Measurements from ENCODE around the gene TMEM260. TPM values are rescaled to one million over a fixed set of nuclear protein-coding genes. Genes with fewer than 3 reads are reported as not detected.
A peak's percentile ranks its signal among the peaks of the same experiment; 100 is the strongest.

The TMEM260 gene
- 22.7 TPM for polyA plus RNA-seq
- long read RNA-seq, donor 1: 0 reads
- long read RNA-seq, donor 2, full-length matches to known transcripts: 3 of 3 reads
- long read RNA-seq, donor 2, partial matches to known transcripts: 0 of 3 reads
- long read RNA-seq, donor 2, other reads (novel, unspliced or antisense): 0 of 3 reads
- long read RNA-seq, donor 3: 0 reads
- long read RNA-seq, donor 4: 0 reads
- long read RNA-seq, donor 5, full-length matches to known transcripts: 2 of 2 reads
- long read RNA-seq, donor 5, partial matches to known transcripts: 0 of 2 reads
- long read RNA-seq, donor 5, other reads (novel, unspliced or antisense): 0 of 2 reads
- long read RNA-seq, donor 6: 0 reads
- long read RNA-seq, donor 7, full-length matches to known transcripts: 2 of 2 reads
- long read RNA-seq, donor 7, partial matches to known transcripts: 0 of 2 reads
- long read RNA-seq, donor 7, other reads (novel, unspliced or antisense): 0 of 2 reads
- long read RNA-seq, donor 8, full-length matches to known transcripts: 2 of 8 reads
- long read RNA-seq, donor 8, partial matches to known transcripts: 6 of 8 reads
- long read RNA-seq, donor 8, other reads (novel, unspliced or antisense): 0 of 8 reads
- long read RNA-seq, donor 9, full-length matches to known transcripts: 5 of 5 reads
- long read RNA-seq, donor 9, partial matches to known transcripts: 0 of 5 reads
- long read RNA-seq, donor 9, other reads (novel, unspliced or antisense): 0 of 5 reads
- long read RNA-seq, donor 10, full-length matches to known transcripts: 1 of 7 reads
- long read RNA-seq, donor 10, partial matches to known transcripts: 6 of 7 reads
- long read RNA-seq, donor 10, other reads (novel, unspliced or antisense): 0 of 7 reads
- long read RNA-seq, donor 11, full-length matches to known transcripts: 1 of 1 reads
- long read RNA-seq, donor 11, partial matches to known transcripts: 0 of 1 reads
- long read RNA-seq, donor 11, other reads (novel, unspliced or antisense): 0 of 1 reads

DNA sequence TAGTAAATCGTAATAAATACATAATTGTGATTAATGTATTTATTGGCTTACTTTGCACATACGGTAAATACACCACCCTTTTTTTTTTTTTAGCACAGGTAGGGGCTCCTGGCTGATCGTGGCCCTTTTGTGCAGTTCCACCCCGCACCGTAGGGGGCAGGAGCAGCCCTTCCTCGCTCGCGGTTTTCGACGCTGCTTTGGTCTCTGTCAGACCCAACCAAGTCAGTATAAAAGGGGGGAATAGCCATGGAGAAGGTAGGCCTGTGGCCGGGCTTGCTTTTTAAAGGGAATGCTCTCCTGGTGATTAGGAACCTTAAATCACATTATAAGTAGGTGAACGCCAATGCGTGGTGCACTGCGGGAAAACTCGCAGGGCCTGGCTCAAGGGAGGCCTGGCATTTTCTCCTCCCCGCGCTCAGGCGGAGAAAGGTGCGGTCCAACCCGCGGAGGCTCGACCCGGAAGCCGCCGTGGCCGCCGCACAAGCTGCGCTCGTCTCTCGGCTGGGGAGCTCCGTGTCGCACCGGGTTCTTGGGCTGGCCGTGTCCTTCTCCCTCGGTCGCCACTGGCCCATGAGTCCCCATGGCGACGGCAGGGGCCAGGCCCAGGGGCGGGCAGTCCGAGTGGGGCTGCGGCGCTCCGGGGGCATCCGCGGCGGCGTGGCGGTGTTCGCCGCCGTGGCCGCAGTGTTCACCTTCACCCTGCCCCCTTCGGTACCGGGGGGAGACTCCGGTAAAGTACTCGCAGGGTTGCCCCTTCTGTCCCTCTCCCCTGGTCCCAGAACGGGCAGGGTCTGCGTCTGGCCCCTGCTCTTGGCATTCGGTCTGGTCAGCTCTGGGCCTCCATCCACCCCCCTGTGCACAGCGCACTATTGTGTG lies at the start of gene TMEM260:
TSS of gene TMEM260 (plus strand) at position 454 of the 876 bp plus-strand sequence. CDS start at position 571, 117 bp downstream.
- Histone ChIP-seq H3K27ac (ENCODE audit: low read length) (peak within 1 kb of the TSS; percentile 83), H3K4me3 (ENCODE audit: low read length) (peak within 1 kb of the TSS; percentile 90), H3K9me3 (ENCODE audit: control insufficient read depth, low read depth, low read length) (no peaks in the 10 kb centered on the region), H3K27me3 (ENCODE audit: control insufficient read depth, insufficient read depth, low read length) (peaks cover 4% of the 10 kb centered on the region), H3K36me3 (ENCODE audit: control insufficient read depth, insufficient read depth, low read length) (no peaks in the 10 kb centered on the region), H3K4me1 (ENCODE audit: control insufficient read depth, insufficient read depth, low read length) (peaks cover 6% of the 10 kb centered on the region)
- WGBS (ENCODE audit: insufficient coverage, low lambda C conversion rate): no CpG with 5 or more reads among the region's 60 CpGs
- DNase-seq: peak; percentile 84 to 94

GRCh38 chr14:56532546-56532945 lies 47.1 kb upstream of the TMEM260 start:
- H3K27me3 ChIP-seq (ENCODE audit: control insufficient read depth, insufficient read depth, low read length): peaks cover 19% of the 10 kb centered on the region
- no peak overlapping the region for H3K4me3 ChIP-seq (ENCODE audit: low read length)
- no peaks in the 10 kb centered on the region for H3K36me3 ChIP-seq (ENCODE audit: control insufficient read depth, insufficient read depth, low read length)
- H3K9me3 ChIP-seq (ENCODE audit: control insufficient read depth, low read depth, low read length): no peaks in the 10 kb centered on the region
- no peak overlapping the region for H3K27ac ChIP-seq (ENCODE audit: low read length)
- H3K4me1 ChIP-seq (ENCODE audit: control insufficient read depth, insufficient read depth, low read length): no peaks in the 10 kb centered on the region
- DNase-seq: no peak
- WGBS (ENCODE audit: insufficient coverage, low lambda C conversion rate): no CpG with 5 or more reads among the region's 7 CpGs

DNA sequence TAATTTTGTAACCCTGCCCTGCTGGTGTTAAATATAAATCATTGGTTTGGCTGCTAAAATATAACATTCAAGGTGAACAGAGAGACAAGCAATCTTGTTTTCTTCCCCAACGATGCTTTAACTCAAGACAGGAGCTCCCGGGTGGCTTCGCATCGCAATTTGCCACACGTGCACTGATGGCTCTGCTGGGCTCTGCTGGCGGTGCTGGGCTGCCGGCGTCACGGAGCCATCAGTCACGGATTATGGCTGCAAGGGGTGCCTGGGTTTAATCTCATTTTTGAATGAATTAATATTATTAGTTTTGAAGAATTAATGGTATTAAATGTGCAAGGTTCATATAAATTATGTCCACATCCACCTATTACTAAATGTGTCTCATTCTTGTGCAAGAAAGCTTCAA lies 44.9 kb upstream of the TMEM260 start:
- no CpG with 5 or more reads among the region's 10 CpGs for WGBS (ENCODE audit: insufficient coverage, low lambda C conversion rate)
- Histone ChIP-seq H3K27ac (ENCODE audit: low read length) (no peak overlapping the region), H3K36me3 (ENCODE audit: control insufficient read depth, insufficient read depth, low read length) (no peaks in the 10 kb centered on the region), H3K4me1 (ENCODE audit: control insufficient read depth, insufficient read depth, low read length) (no peaks in the 10 kb centered on the region), H3K27me3 (ENCODE audit: control insufficient read depth, insufficient read depth, low read length) (peaks cover 11% of the 10 kb centered on the region), H3K9me3 (ENCODE audit: control insufficient read depth, low read depth, low read length) (no peaks in the 10 kb centered on the region), H3K4me3 (ENCODE audit: low read length) (no peak overlapping the region)
- no peak for DNase-seq

DNA sequence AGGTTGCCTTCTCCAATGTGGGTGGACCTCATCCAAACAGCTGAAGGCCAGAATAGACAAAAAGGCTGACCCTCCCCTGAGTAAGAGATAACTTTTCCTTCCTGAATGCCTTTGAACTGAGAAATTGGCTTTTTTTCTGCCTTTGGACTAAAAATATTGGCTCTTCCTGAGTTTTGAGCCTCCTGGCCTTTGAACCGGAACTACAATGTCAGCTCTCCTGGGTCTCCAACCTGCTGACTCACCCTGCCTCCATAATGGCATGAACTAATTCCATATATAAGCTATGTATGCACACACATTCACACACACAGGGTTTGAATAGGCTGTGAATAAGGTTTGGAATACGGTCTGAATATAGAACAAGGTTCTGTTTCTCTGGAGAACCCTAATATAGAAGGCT lies 39.7 kb upstream of the TMEM260 start:
- Histone ChIP-seq H3K9me3 (ENCODE audit: control insufficient read depth, low read depth, low read length) (no peaks in the 10 kb centered on the region), H3K36me3 (ENCODE audit: control insufficient read depth, insufficient read depth, low read length) (no peaks in the 10 kb centered on the region), H3K27me3 (ENCODE audit: control insufficient read depth, insufficient read depth, low read length) (no peaks in the 10 kb centered on the region), H3K4me1 (ENCODE audit: control insufficient read depth, insufficient read depth, low read length) (no peaks in the 10 kb centered on the region), H3K4me3 (ENCODE audit: low read length) (no peak overlapping the region), H3K27ac (ENCODE audit: low read length) (no peak overlapping the region)
- no peak for DNase-seq
- WGBS (ENCODE audit: insufficient coverage, low lambda C conversion rate): no CpG with 5 or more reads among the region's 2 CpGs

DNA sequence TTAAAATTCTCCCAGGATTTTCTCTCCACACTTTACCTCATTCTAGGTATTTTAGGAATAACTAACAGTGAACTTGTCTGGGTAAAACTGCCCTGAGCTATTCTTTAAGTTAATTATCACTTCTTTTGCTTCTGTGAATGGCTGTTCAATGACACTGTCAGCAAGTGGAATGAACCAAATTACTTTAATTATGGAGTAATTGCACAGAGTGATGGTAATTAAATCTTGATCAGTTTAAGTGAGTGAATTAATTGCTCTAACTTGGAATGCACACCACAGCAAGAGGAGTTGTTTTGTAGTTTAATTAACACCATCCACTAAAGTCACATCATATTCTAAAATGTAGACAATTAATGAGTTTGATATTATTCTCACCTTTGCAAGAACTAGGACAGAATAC lies 36.2 kb upstream of the TMEM260 start:
- Histone ChIP-seq H3K4me1 (ENCODE audit: control insufficient read depth, insufficient read depth, low read length) (no peaks in the 10 kb centered on the region), H3K9me3 (ENCODE audit: control insufficient read depth, low read depth, low read length) (no peaks in the 10 kb centered on the region), H3K27me3 (ENCODE audit: control insufficient read depth, insufficient read depth, low read length) (no peaks in the 10 kb centered on the region), H3K36me3 (ENCODE audit: control insufficient read depth, insufficient read depth, low read length) (no peaks in the 10 kb centered on the region), H3K4me3 (ENCODE audit: low read length) (no peak overlapping the region), H3K27ac (ENCODE audit: low read length) (no peak overlapping the region)
- no peak for DNase-seq

GRCh38 chr14:56549721-56550120 lies 29.9 kb upstream of the TMEM260 start:
- DNase-seq: no peak
- Histone ChIP-seq H3K27me3 (ENCODE audit: control insufficient read depth, insufficient read depth, low read length) (peaks cover 13% of the 10 kb centered on the region), H3K36me3 (ENCODE audit: control insufficient read depth, insufficient read depth, low read length) (no peaks in the 10 kb centered on the region), H3K9me3 (ENCODE audit: control insufficient read depth, low read depth, low read length) (no peaks in the 10 kb centered on the region), H3K4me1 (ENCODE audit: control insufficient read depth, insufficient read depth, low read length) (no peaks in the 10 kb centered on the region), H3K27ac (ENCODE audit: low read length) (no peak overlapping the region), H3K4me3 (ENCODE audit: low read length) (no peak overlapping the region)
- 52% methylated on average over 2 of the region's 2 CpGs for WGBS (ENCODE audit: insufficient coverage, low lambda C conversion rate)

- Histone ChIP-seq H3K27me3 (ENCODE audit: control insufficient read depth, insufficient read depth, low read length) (peaks cover 18% of the 10 kb centered on the region), H3K4me1 (ENCODE audit: control insufficient read depth, insufficient read depth, low read length) (no peaks in the 10 kb centered on the region), H3K36me3 (ENCODE audit: control insufficient read depth, insufficient read depth, low read length) (no peaks in the 10 kb centered on the region), H3K9me3 (ENCODE audit: control insufficient read depth, low read depth, low read length) (no peaks in the 10 kb centered on the region), H3K27ac (ENCODE audit: low read length) (no peak overlapping the region), H3K4me3 (ENCODE audit: low read length) (no peak overlapping the region)
- WGBS (ENCODE audit: insufficient coverage, low lambda C conversion rate): no CpG with 5 or more reads among the region's 4 CpGs
- DNase-seq: no peak
Measured at GRCh38 chr14:56552615-56553014, 27.0 kb upstream of the TMEM260 start.

DNA sequence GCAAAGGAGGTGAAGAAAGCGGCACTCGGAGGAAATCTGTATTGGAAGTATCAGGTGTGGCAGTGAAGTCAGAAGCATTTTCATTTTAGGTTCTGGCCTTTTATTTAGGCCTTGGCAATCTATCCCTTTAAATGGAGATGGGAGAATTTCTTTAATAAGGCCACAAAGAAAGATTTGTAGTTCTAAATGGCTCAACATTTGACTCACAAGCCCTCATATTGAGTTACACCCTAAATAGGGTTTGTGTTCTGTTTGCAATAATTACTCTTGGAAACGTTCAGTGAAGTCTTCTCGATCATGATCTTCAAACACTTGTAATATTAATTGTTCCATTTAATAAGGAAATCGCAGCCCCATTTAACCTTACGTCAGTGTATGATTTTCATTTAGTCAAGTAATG lies 25.3 kb upstream of the TMEM260 start:
- Histone ChIP-seq H3K27ac (ENCODE audit: low read length) (no peak overlapping the region), H3K4me1 (ENCODE audit: control insufficient read depth, insufficient read depth, low read length) (no peaks in the 10 kb centered on the region), H3K36me3 (ENCODE audit: control insufficient read depth, insufficient read depth, low read length) (no peaks in the 10 kb centered on the region), H3K9me3 (ENCODE audit: control insufficient read depth, low read depth, low read length) (no peaks in the 10 kb centered on the region), H3K4me3 (ENCODE audit: low read length) (no peak overlapping the region), H3K27me3 (ENCODE audit: control insufficient read depth, insufficient read depth, low read length) (peaks cover 17% of the 10 kb centered on the region)
- 100% methylated on average over 3 of the region's 6 CpGs for WGBS (ENCODE audit: insufficient coverage, low lambda C conversion rate)
- DNase-seq: no peak

DNA sequence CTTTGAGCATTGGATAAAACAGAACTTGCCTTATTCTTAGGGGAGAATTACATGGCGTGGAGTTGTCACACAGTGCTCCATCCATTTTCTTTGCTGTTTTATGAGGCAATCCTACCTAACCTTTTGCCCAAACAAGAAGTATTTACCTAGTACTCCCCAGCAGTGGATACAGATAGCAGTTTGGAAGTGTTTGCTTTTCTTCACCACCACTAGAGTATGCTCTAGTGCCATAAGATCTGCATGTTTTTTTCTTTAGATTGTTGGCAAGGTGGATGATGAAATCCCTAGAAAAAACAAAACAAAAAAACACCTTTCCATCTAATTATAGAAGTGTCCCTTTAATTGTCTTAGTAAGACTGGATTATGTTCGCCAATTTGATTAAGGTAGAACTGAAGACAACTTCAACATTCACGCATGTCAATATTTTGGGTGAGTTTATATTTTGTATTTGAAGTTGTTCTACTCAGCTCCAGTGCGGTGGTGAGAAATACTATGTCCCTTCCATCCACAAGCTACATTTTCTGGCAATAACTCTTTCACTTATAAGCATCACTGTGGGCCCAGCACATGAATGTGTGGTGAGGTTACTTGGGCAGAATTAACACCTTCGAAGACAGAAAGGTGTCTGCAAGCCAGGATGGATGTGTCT lies 23.6 kb upstream of the TMEM260 start:
- no peaks in the 10 kb centered on the region for H3K36me3 ChIP-seq (ENCODE audit: control insufficient read depth, insufficient read depth, low read length)
- H3K9me3 ChIP-seq (ENCODE audit: control insufficient read depth, low read depth, low read length): no peaks in the 10 kb centered on the region
- no peak overlapping the region for H3K4me3 ChIP-seq (ENCODE audit: low read length)
- peaks cover 14% of the 10 kb centered on the region for H3K27me3 ChIP-seq (ENCODE audit: control insufficient read depth, insufficient read depth, low read length)
- H3K4me1 ChIP-seq (ENCODE audit: control insufficient read depth, insufficient read depth, low read length): no peaks in the 10 kb centered on the region
- peak in 1 of 2 donors; percentile 25 for DNase-seq
- 0% methylated on average over 1 of the region's 5 CpGs for WGBS (ENCODE audit: insufficient coverage, low lambda C conversion rate)
- H3K27ac ChIP-seq (ENCODE audit: low read length): no peak overlapping the region

Data from large intestine (tissue), 12 donors.